NCI-H345 treated with DMSO at 0.1 percent for 48 hours (cell line): Measurements from ENCODE around the gene ADNP2.

Source experiments
- DNase-seq: peaks from one replicate; lab custom pipeline; 2025; ENCODE audit not compliant: unreplicated experiment; lab: John Stamatoyannopoulos, UW

The ADNP2 gene, protein sequence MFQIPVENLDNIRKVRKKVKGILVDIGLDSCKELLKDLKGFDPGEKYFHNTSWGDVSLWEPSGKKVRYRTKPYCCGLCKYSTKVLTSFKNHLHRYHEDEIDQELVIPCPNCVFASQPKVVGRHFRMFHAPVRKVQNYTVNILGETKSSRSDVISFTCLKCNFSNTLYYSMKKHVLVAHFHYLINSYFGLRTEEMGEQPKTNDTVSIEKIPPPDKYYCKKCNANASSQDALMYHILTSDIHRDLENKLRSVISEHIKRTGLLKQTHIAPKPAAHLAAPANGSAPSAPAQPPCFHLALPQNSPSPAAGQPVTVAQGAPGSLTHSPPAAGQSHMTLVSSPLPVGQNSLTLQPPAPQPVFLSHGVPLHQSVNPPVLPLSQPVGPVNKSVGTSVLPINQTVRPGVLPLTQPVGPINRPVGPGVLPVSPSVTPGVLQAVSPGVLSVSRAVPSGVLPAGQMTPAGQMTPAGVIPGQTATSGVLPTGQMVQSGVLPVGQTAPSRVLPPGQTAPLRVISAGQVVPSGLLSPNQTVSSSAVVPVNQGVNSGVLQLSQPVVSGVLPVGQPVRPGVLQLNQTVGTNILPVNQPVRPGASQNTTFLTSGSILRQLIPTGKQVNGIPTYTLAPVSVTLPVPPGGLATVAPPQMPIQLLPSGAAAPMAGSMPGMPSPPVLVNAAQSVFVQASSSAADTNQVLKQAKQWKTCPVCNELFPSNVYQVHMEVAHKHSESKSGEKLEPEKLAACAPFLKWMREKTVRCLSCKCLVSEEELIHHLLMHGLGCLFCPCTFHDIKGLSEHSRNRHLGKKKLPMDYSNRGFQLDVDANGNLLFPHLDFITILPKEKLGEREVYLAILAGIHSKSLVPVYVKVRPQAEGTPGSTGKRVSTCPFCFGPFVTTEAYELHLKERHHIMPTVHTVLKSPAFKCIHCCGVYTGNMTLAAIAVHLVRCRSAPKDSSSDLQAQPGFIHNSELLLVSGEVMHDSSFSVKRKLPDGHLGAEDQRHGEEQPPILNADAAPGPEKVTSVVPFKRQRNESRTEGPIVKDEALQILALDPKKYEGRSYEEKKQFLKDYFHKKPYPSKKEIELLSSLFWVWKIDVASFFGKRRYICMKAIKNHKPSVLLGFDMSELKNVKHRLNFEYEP

DNA sequence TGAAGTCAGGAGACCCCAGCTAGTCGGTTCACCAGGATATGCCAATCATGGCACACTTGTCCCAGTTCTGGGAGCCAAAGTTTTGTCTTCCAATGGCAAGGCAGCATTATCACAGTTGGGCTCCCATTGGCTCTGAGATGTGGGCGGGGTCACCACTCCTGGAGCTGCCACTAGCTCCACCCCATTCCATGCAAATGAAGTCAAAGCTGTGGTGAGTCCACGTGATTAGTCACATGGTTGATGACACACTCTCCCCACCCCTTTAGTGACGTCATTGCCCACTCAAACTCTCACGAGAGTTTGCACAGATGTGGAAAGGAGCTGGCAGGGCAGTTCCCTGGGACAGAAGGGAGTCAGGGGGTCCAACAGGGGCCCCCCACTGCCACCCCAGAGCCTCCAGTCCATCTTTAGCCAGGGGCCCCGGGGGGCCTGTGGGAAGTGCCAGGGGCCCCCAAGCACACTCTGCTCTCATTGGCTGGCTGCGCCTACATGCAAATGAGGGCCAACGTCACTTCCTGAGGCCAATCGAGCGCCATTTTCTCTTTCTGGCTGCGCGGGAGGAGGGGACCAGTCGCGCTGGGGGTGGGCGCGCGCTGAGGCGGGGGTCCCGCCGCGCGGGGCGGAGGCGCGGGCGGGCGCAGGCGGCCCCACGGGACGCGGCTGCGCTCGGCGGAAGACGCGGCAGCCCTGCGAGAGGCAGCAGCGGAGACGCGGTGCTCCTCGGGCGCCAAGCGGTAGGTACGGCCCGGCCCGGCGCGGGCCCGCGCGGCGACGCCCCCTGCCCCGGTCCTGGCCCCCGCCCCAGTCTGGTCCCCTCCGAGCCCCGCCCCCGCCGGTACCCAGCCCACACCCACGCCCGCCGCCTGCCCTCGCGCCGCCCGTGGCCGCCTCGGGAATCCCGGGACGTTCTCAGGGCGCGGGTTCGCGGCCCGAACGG lies at the start of gene ADNP2:
ADNP2 (plus strand) TSS at position 524 of the 937 bp plus-strand sequence. CDS start 8,281 bp downstream, outside the sequence.
- DNase-seq = peak; percentile 71

DNA sequence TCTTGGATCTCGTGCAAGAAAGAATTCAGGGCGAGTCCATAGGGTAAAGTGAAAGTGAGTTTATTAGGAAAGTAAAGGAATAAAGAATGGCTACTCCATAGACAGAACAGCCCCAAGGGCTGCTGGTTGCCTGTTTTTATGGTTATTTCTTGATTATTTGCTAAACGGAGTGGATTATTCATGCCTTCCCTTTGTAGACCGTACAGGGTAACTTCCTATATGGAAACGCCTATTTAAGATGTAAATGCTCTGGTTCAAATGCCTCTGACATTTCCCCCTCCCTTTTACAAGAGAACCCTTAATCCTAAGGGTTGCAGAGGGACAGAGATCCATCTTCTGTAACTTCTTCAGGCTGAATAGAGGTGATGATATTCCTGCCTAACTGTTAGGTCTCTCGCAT lies 49.1 kb upstream of the ADNP2 start:
- DNase-seq = no peak

DNA sequence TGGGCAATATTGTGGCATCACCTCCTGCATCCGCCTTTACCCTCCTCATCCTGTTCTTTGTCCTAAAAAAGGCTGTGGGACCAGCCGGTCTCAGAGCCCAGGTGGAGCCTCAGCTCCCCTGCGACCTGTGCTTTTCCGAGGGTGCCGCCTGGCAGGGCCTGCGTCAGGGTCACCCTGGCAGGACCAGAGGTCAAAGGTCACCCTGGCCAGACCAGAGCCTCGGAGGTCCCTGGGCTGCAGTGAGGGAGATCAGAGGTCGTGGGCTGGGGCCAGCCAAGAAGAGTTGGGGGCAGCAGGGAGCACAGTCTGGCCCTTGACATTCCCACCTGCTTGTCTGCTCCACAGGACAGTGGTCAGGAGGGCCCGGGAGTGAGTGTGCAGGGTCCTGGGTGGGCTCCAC lies 43.4 kb upstream of the ADNP2 start:
- DNase-seq = no peak

DNA sequence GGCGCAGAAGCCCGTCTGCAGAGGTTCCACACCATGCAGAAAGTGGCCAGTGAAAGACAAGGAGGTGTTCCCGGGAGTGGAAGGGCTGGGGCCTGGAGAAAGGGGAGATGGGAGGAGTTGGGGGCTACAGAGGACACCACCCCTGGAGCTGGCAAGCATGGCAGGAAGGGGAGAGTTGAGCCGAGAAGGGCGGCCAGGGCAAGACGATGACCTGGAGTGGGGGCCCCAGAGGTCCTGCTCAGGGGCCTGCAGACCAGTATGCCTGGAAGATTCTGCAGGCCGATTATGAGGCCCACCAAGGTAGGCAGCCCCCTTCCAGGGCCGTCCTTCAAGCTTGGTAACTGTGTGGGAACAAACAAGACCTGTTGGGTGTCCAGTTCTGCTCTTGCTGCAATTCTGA lies 41.7 kb upstream of the ADNP2 start:
- no peak for DNase-seq

DNA sequence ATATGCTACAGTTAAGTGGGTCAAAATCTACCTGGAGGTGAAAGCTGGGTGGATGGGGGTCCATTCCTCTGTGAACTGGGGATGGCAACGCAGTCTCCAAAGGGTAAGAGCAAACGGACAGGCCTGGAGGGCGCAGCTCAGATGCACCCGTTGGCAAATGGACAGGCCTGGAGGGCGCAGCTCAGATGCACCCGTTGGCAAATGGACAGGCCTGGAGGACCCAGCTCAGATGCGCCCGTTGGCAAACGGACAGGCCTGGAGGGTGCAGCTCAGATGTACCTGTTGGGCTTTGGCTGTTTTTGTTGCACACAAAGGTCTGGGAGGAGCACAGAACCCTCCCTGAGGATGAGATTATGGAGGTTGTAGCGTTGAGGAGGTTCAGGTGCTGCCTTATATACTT lies 41.2 kb upstream of the ADNP2 start:
- DNase-seq = no peak

DNA sequence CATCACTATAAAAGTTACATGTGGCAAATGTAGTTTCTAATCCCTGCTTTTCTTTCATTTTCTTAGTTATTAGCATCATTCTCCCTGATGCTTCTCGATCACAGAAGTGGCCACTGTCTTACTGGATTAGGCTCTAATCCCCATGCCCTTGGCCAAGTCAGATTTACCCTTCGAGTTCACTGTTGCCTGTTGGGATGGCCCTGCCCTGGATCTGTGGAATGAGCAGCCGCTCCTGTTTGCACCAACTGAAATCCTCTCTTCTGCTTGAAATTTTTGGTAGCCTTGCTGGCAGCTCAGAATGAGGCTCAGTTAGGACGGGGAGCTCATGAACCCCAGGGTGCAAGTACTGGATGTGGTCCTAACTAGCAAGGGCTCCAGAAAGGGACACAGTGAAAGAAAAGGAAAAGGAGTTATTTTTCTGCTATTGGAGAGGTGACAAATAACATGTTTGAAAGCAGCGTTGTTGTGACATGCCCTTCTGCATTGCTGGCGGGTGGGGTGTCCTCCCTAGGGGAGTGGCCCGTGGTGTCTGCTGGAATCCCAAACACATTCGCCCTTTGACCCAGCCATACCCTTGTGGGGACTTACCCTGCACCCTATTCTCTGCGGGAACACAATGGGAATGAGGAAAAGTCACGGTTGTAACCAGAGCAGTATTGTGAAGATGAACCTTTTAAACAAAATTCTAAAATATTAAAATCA lies 40.3 kb upstream of the ADNP2 start:
- no peak for DNase-seq

DNA sequence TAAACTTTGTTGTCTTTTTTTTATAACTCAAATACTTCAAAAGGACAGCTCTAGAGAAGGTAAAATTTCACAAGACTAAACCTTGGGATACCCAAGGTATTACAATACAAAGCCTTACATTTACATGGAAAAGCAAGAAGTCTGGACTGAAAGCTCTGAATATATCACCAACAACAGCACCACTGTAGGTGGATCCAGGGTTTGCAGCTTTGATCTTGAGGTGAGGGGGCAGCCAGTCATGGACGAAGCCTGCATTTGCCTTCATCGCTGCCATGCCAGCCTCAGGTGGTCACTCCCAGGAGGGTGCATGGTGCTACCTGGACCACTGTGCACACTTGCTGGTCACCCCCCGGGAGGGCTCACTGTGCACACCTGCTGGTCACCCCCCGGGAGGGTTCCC lies 38.2 kb upstream of the ADNP2 start:
- no peak for DNase-seq

DNA sequence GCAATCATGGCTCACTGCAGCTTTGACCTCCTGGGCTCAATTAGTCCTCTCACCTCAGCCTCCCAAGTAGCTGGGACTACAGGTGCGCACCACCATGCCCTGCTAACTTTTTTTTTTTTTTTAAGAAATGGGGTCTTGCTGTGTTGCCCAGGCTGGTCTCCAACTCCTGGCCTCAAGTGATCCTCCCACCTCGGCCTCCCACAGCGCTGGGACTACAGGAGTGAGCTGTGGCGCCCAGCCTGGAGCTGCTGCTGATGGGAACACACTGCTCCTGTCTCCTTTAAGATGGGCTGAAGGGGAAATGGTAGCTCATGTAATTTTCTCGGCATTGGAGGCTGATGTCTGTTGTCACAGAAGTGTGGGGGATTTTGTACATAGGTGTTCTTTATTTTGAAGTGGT lies 34.9 kb upstream of the ADNP2 start:
- no peak for DNase-seq

DNA sequence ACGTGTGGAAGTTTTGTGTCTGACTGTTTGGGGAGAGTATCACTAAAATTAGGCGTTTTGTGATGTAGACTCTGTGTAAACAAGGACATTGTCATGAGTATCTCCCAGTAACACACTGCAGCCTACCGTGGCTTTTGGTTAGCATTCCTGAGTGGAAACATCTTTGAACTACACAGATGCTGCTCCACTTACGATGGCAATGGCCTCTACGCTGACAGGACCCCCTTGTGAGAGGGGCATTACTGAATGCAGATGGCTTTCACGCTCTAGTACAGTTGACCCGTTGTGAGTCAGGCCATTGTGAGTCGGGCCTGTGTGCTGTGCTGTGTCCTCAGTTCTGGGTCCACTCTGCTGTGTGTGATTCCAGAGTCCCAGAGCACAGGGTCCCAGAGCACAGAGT lies 34.4 kb upstream of the ADNP2 start:
- no peak for DNase-seq

DNA sequence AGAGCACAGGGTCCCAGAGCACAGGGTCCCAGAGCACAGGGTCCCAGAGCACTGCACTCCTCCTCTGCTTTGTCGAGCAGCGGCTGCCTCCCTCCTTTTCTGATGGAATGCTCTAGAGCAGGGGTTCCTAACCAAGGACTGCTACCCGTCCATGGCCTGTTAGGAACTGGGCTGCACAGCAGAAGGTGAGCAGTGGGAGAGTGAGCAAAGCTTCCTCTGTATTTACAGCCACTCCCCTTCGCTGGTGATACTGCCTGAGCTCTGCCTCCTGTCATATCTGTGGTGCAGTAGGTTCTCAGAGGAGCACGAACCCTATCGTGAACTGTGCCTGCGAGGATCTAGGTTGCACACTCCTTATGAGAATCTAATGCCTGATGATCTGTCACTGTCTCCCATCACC lies 33.1 kb upstream of the ADNP2 start:
- no peak for DNase-seq

DNA sequence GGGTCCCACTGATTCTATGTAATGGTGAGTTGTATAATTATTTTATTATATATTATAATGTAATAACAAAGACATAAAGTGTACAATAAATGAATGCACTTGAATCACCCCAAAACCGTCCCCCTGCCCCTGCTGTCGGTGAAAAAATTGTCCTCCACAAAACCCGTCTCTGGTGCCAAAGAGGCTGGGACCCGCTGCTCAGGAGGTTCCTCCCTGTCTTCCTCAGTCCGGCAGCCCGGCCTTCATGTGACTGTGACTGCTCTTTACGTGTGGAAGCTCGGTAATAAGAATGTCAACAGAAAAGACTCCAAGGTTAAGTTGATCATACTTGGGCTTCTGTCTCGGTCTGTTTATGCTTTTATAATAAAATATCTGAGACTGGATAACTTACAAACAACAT lies 32.7 kb upstream of the ADNP2 start:
- DNase-seq = no peak

DNA sequence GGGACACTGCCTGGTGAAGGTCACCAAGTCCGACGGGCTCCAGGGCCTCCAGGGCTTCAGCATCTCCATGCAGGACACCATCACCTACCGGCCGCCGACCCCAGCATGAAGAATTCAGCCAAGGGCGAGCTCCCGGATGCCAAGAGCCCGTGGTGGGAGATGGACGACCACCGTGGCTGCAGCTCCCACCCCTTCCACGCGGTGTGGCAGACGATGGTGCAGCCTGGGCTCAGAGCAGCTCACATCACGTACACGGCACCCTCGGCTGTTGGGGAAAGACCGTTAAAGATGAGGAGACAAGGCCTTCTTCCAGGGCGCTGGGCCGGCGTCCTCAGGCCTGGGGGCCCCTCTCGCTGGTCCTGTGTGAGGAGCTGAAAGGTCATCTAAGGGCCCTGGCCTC lies 31.2 kb upstream of the ADNP2 start:
- no peak for DNase-seq

DNA sequence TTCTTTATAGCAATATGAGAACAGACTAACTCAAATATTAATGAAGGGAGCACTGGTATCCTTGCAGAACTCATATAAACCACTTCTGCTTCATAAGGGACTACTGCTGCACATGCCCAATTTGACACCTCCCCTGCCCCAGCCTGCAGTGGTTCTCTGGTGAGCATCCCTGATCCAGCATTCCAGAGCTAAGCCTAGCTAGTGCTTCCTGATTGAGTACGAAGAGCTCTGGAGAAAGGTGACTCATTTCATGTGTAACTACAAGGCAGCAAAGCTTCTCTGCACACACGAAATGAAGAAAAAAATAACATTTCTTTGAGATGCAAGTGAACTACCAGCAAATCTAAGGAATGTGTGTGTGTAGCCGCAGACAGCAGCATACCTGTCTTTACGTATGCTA lies 22.8 kb upstream of the ADNP2 start:
- DNase-seq = no peak

DNA sequence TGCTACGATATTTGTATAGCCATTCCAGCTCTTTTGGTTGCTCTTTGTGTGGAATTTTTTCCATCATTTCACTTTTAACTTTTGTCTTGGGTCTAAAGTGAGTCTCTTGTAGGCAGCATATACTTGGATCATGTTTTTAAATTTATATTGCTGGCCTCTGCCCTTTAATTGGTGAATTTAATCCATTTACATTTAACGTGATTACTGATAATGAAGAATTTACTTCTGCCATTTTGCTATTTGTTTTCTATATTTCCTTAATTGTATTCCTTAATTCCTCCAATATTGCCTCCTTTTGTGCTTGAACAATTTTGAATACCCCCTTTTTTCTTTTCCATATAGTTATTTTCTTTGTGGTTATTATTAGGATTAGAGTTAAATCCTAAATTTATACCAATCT lies 21.0 kb upstream of the ADNP2 start:
- no peak for DNase-seq

DNA sequence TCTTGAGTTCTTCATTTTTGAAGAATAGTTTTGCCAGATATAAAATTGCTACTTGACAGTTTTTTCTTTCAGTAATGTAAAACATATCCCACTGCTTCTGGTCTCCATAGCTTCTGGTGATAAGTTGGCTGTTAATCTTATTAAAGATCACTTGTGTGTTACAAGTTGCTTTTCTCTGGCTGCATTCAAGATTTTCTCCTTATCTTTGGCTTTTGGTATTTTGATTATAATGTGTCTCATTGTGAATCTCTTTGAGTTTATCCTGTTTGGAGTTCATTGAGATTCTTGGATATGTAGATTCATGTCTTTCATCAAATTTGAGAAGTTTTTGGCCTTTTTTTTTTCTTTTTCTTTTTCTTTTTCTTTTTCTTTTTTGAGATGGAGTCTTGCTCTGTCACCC lies 20.2 kb upstream of the ADNP2 start:
- no peak for DNase-seq

DNA sequence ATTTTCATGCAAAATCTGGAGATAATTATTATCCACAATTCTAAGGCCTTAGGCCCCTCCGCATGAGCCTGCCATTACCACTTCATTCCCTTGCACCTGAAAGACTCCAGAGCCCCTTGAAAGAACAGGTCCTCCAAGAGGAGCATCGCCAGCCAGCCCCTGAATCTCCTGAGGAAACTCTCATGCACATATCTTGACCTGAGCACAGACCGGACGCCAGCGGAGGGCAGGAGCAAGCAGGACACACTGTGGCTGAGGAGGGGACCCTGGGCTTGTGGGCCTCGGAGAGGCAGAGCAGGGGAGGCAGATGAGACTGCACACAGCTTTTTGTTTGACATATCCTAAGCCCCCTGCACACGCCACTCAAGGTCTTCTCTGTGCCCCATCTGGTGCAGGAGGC lies 13.6 kb upstream of the ADNP2 start:
- no peak for DNase-seq

DNA sequence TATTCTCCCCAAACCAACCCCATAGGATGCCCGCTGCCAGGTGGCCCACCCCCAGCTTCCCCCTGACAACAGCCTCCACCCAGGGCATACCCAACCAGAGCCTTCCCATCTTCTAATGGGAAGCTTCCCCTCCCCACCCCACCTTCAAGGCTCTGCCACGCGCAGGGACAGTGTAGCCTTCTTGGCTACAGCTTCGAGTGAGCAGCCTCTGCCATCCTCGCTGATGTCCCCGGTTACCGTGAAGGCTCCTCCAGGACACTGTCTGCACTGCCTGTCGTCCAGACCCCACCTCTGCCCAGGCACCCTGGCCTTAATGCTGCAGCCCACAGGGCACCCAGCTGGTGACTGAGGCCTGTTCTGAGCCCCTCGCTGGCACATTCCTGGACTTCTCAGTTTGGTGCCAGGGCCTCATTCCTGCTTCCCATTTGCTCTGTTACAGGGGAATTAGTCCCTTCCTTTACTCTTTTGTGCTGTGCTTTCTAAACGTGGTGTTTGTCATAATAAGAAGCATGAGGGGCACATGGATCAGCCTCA lies 13.0 kb upstream of the ADNP2 start:
- no peak for DNase-seq

DNA sequence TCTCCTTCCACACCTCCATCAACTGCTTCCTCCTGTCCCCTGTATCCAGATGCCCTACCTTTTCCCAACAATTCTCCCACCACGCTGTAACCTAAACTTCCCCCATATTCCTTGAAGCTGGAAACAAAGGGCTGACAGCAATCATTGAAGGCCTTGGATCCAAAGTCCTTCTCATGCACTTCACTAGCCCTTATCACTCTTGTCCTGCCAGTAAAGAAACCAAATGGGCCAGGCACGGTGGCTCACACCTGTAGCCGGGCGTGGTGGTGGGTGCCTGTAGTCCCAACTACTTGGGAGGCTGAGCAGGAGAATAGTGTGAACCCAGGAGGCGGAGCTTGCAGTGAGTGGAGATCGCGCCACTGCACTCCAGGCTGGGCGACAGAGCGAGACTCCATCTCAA lies 11.9 kb upstream of the ADNP2 start:
- no peak for DNase-seq

DNA sequence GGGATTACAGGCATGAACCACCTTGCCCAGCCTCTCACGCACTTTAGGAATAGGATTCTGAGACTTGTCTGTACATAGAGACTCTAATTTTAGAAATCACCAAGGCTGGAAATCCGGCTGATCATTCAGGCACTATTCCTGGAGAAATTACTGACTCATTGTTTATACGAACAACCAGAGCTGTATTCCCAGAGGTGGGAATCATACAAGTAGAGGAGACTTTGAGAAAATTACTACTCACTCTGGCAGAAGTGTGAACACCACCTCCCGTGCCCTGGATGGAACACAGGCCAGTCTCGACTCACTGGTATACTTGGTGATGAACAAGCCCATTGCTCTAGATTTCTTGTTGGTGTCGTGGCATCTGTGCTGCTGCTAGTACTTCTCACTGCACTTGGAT lies 5.8 kb upstream of the ADNP2 start:
- DNase-seq = no peak

DNA sequence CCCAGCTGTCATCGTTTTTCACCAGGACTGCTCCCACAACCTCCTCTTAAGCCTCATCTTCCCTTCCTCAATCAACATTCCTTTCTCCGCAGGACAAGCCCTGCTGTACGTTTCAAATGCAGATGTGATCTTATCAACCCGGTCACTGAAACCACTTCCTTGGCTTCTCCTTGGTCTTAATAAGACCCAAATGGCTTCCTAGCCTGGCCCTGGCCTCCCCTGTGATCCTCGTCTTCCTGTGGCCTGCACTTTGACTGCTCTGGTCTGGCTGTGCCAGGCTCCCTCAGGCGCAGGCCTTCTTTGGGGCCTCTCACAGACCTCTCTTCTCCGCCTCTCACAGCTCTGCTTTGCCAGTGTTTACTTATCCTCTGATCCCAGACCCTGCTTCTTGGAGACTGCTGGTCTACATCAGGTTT lies 4.7 kb upstream of the ADNP2 start:
- DNase-seq = no peak
